Activated CD8-positive, alpha-beta memory T cell treated with anti-CD3 and anti-CD28 coated beads for 36 hours (primary cell): ENCODE data around the gene PNLDC1. TPM values are rescaled to one million over a fixed set of nuclear protein-coding genes. Genes with fewer than 3 reads are reported as not detected.

ENCODE experiments used
- CTCF ChIA-PET: fragments of 350-600 bp; sonication (Branson Sonifier 250); formaldehyde crosslinking; loops from one replicate; lab custom pipeline; 2021; ENCODE audit warnings: antibody characterized with exemption; lab: Charles Lee
- POLR2A ChIA-PET: fragments of 350-600 bp; sonication (Branson Sonifier 250); formaldehyde crosslinking; loops from one replicate; lab custom pipeline; 2021; ENCODE audit warnings: antibody characterized with exemption; lab: Charles Lee
- total RNA-seq, 2 experiments: library from RNA; stranded (reverse); gene quantifications; one replicate each; pipeline ENCODE4 v1.2.3, GENCODE V29; 2021

PNLDC1 gene
- total RNA-seq, 2 experiments from 2014 or later: 0.30 to 0.57 TPM

DNA sequence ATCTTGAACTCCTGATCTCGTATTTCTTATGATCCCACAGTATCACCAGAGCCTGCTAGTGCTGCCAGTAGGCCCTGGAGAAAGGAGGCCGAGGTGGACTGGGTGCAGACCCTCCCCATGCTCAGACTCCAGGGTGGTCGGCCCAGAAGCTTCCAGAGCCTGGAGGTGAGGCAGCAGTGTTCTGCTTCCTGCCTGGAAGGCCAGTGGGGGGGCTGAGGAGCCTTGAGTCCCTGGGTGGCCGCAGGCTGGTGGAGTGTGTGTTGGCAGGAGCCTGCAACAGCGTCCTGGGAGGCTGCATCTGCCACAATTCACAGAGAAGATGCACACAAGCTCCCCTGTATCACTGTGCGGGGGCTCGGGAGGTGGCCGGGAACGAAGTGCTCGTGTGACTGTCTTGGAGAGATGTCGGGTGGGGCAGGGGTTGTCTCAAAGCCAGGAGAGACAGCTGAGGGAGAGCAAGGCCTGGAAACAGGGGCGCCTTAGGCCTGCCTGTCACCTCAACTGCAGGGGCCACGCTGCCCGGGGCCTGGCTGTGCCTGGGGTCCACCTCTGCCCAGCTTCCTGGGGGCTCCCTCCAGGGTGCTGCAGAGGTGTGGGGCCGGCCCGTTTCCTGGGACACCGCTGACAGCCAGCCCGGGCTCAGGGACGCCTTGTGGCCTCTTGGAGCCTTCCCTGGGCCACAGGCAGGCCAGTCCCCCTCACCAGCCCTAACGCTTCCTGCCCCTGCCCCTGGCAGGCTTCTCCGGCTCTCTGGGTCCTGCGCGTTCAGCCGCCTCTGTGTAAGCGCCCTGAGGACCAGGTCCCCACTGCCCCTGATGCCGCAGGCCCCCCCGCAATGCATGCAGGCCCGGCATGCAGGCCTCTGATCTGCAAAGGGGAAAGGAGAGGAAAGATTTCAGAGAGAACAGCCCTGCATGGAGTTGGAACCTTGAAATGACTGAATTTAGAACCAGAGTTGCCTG lies 66.5 kb downstream of the PNLDC1 start:
- CTCF ChIA-PET: interaction anchor here (1.3 kb wide), 1 partner anchor 12 kb away, joined by 3 read pairs; no protein-coding TSS in a partner anchor
- POLR2A ChIA-PET: no interaction called here

Other genes with a start within 250 kb of the PNLDC1 start
- gene SOD2, start 107.0 kb upstream of the PNLDC1 start, total RNA-seq: 10 to 100 TPM; 89.6 to 91.7 TPM
- 10 to 100 TPM; 87.6 to 88.2 TPM for gene WTAP, start 72.8 kb upstream of the PNLDC1 start, total RNA-seq
- 10 to 100 TPM; 74.2 to 77.7 TPM for gene ACAT2, start 38.2 kb upstream of the PNLDC1 start, total RNA-seq
- gene TCP1, start 10.7 kb upstream of the PNLDC1 start, total RNA-seq: 100 to 1,000 TPM; 621 to 635 TPM
- 100 to 1,000 TPM; 129 to 130 TPM for gene MRPL18, start 9.8 kb upstream of the PNLDC1 start, total RNA-seq
- not detected for gene MAS1, start 90.7 kb downstream of the PNLDC1 start, total RNA-seq
- gene IGF2R, start 168.8 kb downstream of the PNLDC1 start, total RNA-seq: 100 to 1,000 TPM; 125 to 128 TPM